Measurements from ENCODE around the gene PDLIM3. TPM values are rescaled to one million over a fixed set of nuclear protein-coding genes. Genes with fewer than 3 reads are reported as not detected.

PDLIM3 gene
- total and polyA plus RNA-seq, 2 experiments from 2014 or later = 8.5 to 18.0 TPM

GRCh38 chr4:185500035-185500434, 35.3 kb downstream of the PDLIM3 start:
- DNase-seq (ENCODE audit: low spot score) (no peak), ATAC-seq (no peak)
- Histone ChIP-seq H3K79me2 (replicated peaks; ENCODE audit: insufficient read depth) (no peaks in the 10 kb centered on the region), H3K9me2 (ENCODE audit: insufficient read depth) (no peaks in the 10 kb centered on the region), H3K4me3 (no peak overlapping the region), H3K4me2 (no peak overlapping the region), H3K36me3 (ENCODE audit: insufficient read depth) (no peaks in the 10 kb centered on the region), H3K27ac (ENCODE audit: low read depth) (no peak overlapping the region), H4K20me1 (replicated peaks; ENCODE audit: insufficient read depth) (no peaks in the 10 kb centered on the region), H3F3A (replicated peaks; ENCODE audit: low read depth) (no peaks in the 10 kb centered on the region), H3K27me3 (ENCODE audit: insufficient read depth) (no peaks in the 10 kb centered on the region), H3K4me1 (ENCODE audit: insufficient read depth) (no peaks in the 10 kb centered on the region), H2AFZ (no peak overlapping the region)
- Mint-ChIP-seq H3K27ac (no peak overlapping the region), H3K27me3 (ENCODE audit: insufficient read depth, low read depth, poor library complexity) (peaks cover 5% of the 10 kb centered on the region), H3K4me3 (no peak overlapping the region), H3K36me3 (ENCODE audit: low read depth) (peaks cover 21% of the 10 kb centered on the region), H3K4me1 (0 out of 3 replicates have a peak, but pooled peaks cover 2% of the 10 kb centered on the region), H3K9me3 (peaks cover 13% of the 10 kb centered on the region)
- no peak for TF ChIP-seq EZH2phosphoT487 (IDR thresholded peaks at IDR 0.05; ENCODE audit: unreplicated experiment)
- TF ChIP-seq, protein P1, sequence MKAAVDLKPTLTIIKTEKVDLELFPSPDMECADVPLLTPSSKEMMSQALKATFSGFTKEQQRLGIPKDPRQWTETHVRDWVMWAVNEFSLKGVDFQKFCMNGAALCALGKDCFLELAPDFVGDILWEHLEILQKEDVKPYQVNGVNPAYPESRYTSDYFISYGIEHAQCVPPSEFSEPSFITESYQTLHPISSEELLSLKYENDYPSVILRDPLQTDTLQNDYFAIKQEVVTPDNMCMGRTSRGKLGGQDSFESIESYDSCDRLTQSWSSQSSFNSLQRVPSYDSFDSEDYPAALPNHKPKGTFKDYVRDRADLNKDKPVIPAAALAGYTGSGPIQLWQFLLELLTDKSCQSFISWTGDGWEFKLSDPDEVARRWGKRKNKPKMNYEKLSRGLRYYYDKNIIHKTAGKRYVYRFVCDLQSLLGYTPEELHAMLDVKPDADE (IDR thresholded peaks at IDR 0.05) = no peak
- TF ChIP-seq POLR2AphosphoS5 (IDR thresholded peaks at IDR 0.05; ENCODE audit: low read depth) = no peak
- no peak for TF ChIP-seq ZNF462 (CRISPR knock-in tag; IDR thresholded peaks at IDR 0.05)
- TF ChIP-seq, protein P2, sequence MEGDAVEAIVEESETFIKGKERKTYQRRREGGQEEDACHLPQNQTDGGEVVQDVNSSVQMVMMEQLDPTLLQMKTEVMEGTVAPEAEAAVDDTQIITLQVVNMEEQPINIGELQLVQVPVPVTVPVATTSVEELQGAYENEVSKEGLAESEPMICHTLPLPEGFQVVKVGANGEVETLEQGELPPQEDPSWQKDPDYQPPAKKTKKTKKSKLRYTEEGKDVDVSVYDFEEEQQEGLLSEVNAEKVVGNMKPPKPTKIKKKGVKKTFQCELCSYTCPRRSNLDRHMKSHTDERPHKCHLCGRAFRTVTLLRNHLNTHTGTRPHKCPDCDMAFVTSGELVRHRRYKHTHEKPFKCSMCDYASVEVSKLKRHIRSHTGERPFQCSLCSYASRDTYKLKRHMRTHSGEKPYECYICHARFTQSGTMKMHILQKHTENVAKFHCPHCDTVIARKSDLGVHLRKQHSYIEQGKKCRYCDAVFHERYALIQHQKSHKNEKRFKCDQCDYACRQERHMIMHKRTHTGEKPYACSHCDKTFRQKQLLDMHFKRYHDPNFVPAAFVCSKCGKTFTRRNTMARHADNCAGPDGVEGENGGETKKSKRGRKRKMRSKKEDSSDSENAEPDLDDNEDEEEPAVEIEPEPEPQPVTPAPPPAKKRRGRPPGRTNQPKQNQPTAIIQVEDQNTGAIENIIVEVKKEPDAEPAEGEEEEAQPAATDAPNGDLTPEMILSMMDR (conservative IDR thresholded peaks at IDR 0.05; ENCODE audit: low read depth in 2 of 2) = no peak
- no peak for TF ChIP-seq REST (IDR thresholded peaks at IDR 0.05; ENCODE audit: unreplicated experiment)
- TF ChIP-seq EZH2 (IDR thresholded peaks at IDR 0.05; ENCODE audit: low read depth, unreplicated experiment) = no peak
- TF ChIP-seq CREB1 (CRISPR knock-in tag; IDR thresholded peaks at IDR 0.05; ENCODE audit: low read depth) = no peak
- no peak for TF ChIP-seq ZNF114 (CRISPR knock-in tag; IDR thresholded peaks at IDR 0.05)
- no peak for TF ChIP-seq STAT1 (IDR thresholded peaks at IDR 0.05; ENCODE audit: unreplicated experiment)
- no peak for TF ChIP-seq NANOG (IDR thresholded peaks at IDR 0.05; ENCODE audit: borderline replicate concordance)
- no peak for TF ChIP-seq ZNF331 (CRISPR knock-in tag; IDR thresholded peaks at IDR 0.05; ENCODE audit: low read depth)

All from GM23338 (cell line).